Transverse colon (tissue), 4 donors: ENCODE results near the gene PFN3.

Source experiments
- CTCF ChIP-seq, 5 experiments: fragments of 200-600 bp in 3 of 5; fragments of 450-650 bp in 2 of 5; sonication (generic) in 3 of 5; IDR thresholded peaks; 1 replicate in 2 of 5; 2 replicates in 3 of 5; pipeline ENCODE4 v1.5.1; 2016 to 2017; ENCODE audit warnings: antibody characterized with exemption in 5 of 5, inconsistent platforms in 3 of 5, mild to moderate bottlenecking in 2 of 5, moderate library complexity in 1 of 5
- EP300 ChIP-seq: sonication (generic); formaldehyde crosslinking; IDR thresholded peaks from one replicate; pipeline ENCODE4 v1.6.1; 2017; ENCODE audit warnings: antibody characterized with exemption, low read depth
- POLR2A ChIP-seq: fragments of 450-650 bp; IDR thresholded peaks from one replicate; pipeline ENCODE4 v1.6.1; 2016; ENCODE audit warnings: antibody characterized with exemption, mild to moderate bottlenecking, moderate library complexity
- POLR2AphosphoS5 ChIP-seq, 3 donors: sonication (generic); formaldehyde crosslinking; IDR thresholded peaks; one replicate each; pipeline ENCODE4 v1.6.1; 2016; ENCODE audit warnings: antibody characterized with exemption in 3 of 3

- TF ChIP-seq CTCF (IDR thresholded peaks at IDR 0.05) (no peak), EP300 (no peak), POLR2A (no peak), POLR2AphosphoS5 (IDR thresholded peaks at IDR 0.05) (no peak)
Observed at GRCh38 chr5:177429248-177430040, 29.0 kb upstream of the PFN3 start.
